H9 (cell line): ENCODE data around the gene CCDC9B. TPM values are rescaled to one million over a fixed set of nuclear protein-coding genes. Genes with fewer than 3 reads are reported as not detected.

Source experiments
- DNase-seq: peaks from one replicate; pipeline ENCODE4 v3.0.0-alpha.2; 2017
- H2AFZ ChIP-seq: one replicate; pipeline ENCODE4 v1.6.1; 2013; ENCODE audit warnings: mild to moderate bottlenecking, low read length, control low read depth, moderate library complexity
- H2AK5ac ChIP-seq: 2 replicates; pipeline ENCODE4 v1.6.1; 2013; ENCODE audit warnings: low read length, control low read depth, mixed read lengths; ENCODE audit not compliant: insufficient read length
- H2BK120ac ChIP-seq: one replicate; pipeline ENCODE4 v1.6.1; 2013; ENCODE audit warnings: low read depth, mild to moderate bottlenecking, low read length, control low read depth, inconsistent platforms; ENCODE audit not compliant: poor library complexity, severe bottlenecking
- H2BK12ac ChIP-seq: 2 replicates; pipeline ENCODE4 v1.6.1; 2013; ENCODE audit warnings: low read length, control low read depth, mixed read lengths, low read depth; ENCODE audit not compliant: insufficient read length
- H2BK15ac ChIP-seq: 2 replicates; pipeline ENCODE4 v1.6.1; 2013; ENCODE audit warnings: low read depth, low read length, control low read depth
- H2BK20ac ChIP-seq: one replicate; pipeline ENCODE4 v1.6.1; 2013; ENCODE audit warnings: low read depth, mild to moderate bottlenecking, low read length, control low read depth, inconsistent platforms; ENCODE audit not compliant: poor library complexity, severe bottlenecking
- H2BK5ac ChIP-seq: 2 replicates; pipeline ENCODE4 v1.6.1; 2013; ENCODE audit warnings: low read length, control low read depth, mixed read lengths; ENCODE audit not compliant: insufficient read length
- H3K14ac ChIP-seq: 2 replicates; pipeline ENCODE4 v1.6.1; 2013; ENCODE audit warnings: low read length, control low read depth; ENCODE audit not compliant: insufficient read depth
- H3K18ac ChIP-seq: 2 replicates; pipeline ENCODE4 v1.6.1; 2013; ENCODE audit warnings: low read depth, mild to moderate bottlenecking, mixed read lengths, low read length, control low read depth; ENCODE audit not compliant: insufficient read length
- H3K23ac ChIP-seq: 2 replicates; pipeline ENCODE4 v1.6.1; 2013; ENCODE audit warnings: low read length, control low read depth, mixed read lengths, low read depth; ENCODE audit not compliant: insufficient read length
- H3K23me2 ChIP-seq: 2 replicates; pipeline ENCODE4 v1.6.1; 2013; ENCODE audit warnings: low read depth, mild to moderate bottlenecking, mixed read lengths, low read length, control low read depth; ENCODE audit not compliant: insufficient read length, poor library complexity, severe bottlenecking
- H3K27ac ChIP-seq: 2 replicates; pipeline ENCODE4 v1.5.1; 2013; ENCODE audit warnings: low read length, control low read depth, mixed read lengths, low read depth; ENCODE audit not compliant: insufficient read length
- H3K27me3 ChIP-seq: 2 replicates; pipeline ENCODE4 v1.6.1; 2013; ENCODE audit warnings: low read length, control low read depth, inconsistent platforms; ENCODE audit not compliant: insufficient read depth
- H3K4ac ChIP-seq: 2 replicates; pipeline ENCODE4 v1.6.1; 2013; ENCODE audit warnings: low read depth, mild to moderate bottlenecking, control low read depth, inconsistent platforms, low read length, moderate library complexity
- H3K4me1 ChIP-seq: 2 replicates; pipeline ENCODE4 v1.6.1; 2013; ENCODE audit warnings: low read length, control low read depth, inconsistent platforms; ENCODE audit not compliant: insufficient read depth
- H3K4me2 ChIP-seq: 2 replicates; pipeline ENCODE4 v1.6.1; 2013; ENCODE audit warnings: low read length, control low read depth, mixed read lengths; ENCODE audit not compliant: insufficient read length, insufficient read depth
- H3K56ac ChIP-seq: 2 replicates; pipeline ENCODE4 v1.6.1; 2013; ENCODE audit warnings: low read depth, mild to moderate bottlenecking, mixed read lengths, low read length, control low read depth; ENCODE audit not compliant: insufficient read length
- H3K79me1 ChIP-seq: 2 replicates; pipeline ENCODE4 v1.6.1; 2013; ENCODE audit warnings: low read depth, mild to moderate bottlenecking, moderate library complexity, low read length, control low read depth, inconsistent platforms; ENCODE audit not compliant: insufficient read depth, poor library complexity, severe bottlenecking
- H3K79me2 ChIP-seq: 2 replicates; pipeline ENCODE4 v1.6.1; 2013; ENCODE audit warnings: low read length, control low read depth, inconsistent platforms; ENCODE audit not compliant: insufficient read depth
- H3K9ac ChIP-seq: 2 replicates; pipeline ENCODE4 v1.6.1; 2013; ENCODE audit warnings: low read length, control low read depth, mixed read lengths; ENCODE audit not compliant: insufficient read length; ENCODE audit errors: extremely low read depth
- H3K9me3 ChIP-seq: one replicate; pipeline ENCODE4 v1.6.1; 2013; ENCODE audit warnings: low read depth, low read length, inconsistent platforms; ENCODE audit not compliant: control insufficient read depth
- H3T11ph ChIP-seq: one replicate; pipeline ENCODE4 v1.6.1; 2013; ENCODE audit warnings: mild to moderate bottlenecking, low read length, control low read depth, inconsistent platforms
- H4K20me1 ChIP-seq: one replicate; pipeline ENCODE4 v1.6.1; 2013; ENCODE audit not compliant: control insufficient read depth, insufficient read length, insufficient read depth
- H4K5ac ChIP-seq: 2 replicates; pipeline ENCODE4 v1.6.1; 2013; ENCODE audit warnings: low read depth, mild to moderate bottlenecking, mixed read lengths, low read length, control low read depth; ENCODE audit not compliant: insufficient read length
- H4K8ac ChIP-seq: replicated peaks from 2 replicates; pipeline ENCODE4 v1.6.1; 2013; ENCODE audit warnings: low read length, control low read depth, mixed read lengths, low read depth; ENCODE audit not compliant: insufficient read length
- H4K91ac ChIP-seq: 2 replicates; pipeline ENCODE4 v1.6.1; 2013; ENCODE audit warnings: low read depth, mild to moderate bottlenecking, moderate library complexity, mixed read lengths, low read length, control low read depth; ENCODE audit not compliant: insufficient read length
- H3K27ac Mint-ChIP-seq, 3 experiments: 2 replicates in 2 of 3; 3 replicates in 1 of 3; pipeline ENCODE4 v1.8.0; 2020 to 2021; ENCODE audit warnings: mixed read lengths in 3 of 3, mild to moderate bottlenecking in 1 of 3, moderate library complexity in 1 of 3
- H3K27me3 Mint-ChIP-seq: 2 replicates; pipeline ENCODE4 v1.8.0; 2021; ENCODE audit warnings: low read depth, mild to moderate bottlenecking, moderate library complexity, mixed read lengths
- H3K36me3 Mint-ChIP-seq, 3 experiments: 2 replicates in 2 of 3; 3 replicates in 1 of 3; pipeline ENCODE4 v1.8.0; 2020 to 2021; ENCODE audit warnings: low read depth in 3 of 3, mixed read lengths in 3 of 3; ENCODE audit not compliant: insufficient read depth in 1 of 3
- H3K4me1 Mint-ChIP-seq, 2 experiments: 2 replicates each; pipeline ENCODE4 v1.8.0; 2020; ENCODE audit warnings: mixed read lengths in 2 of 2
- H3K4me3 Mint-ChIP-seq, 2 experiments: 2 replicates in 1 of 2; 3 replicates in 1 of 2; pipeline ENCODE4 v1.8.0; 2020 to 2021; ENCODE audit warnings: mild to moderate bottlenecking in 2 of 2, mixed read lengths in 2 of 2, moderate library complexity in 1 of 2
- H3K9me3 Mint-ChIP-seq, 2 experiments: 2 replicates in 1 of 2; 3 replicates in 1 of 2; pipeline ENCODE4 v1.8.0; 2020; ENCODE audit warnings: mild to moderate bottlenecking in 2 of 2, mixed read lengths in 2 of 2, moderate library complexity in 1 of 2
- CTCF ChIP-seq: fragments of 200-600 bp; sonication (generic); conservative IDR thresholded peaks from 3 replicates; pipeline ENCODE4 v1.8.0; 2021; ENCODE audit warnings: antibody characterized with exemption, mild to moderate bottlenecking
- WGBS: extraction: QIAGEN DNeasy Blood & Tissue Kit; methylation state at CpG from one replicate; pipeline ENCODE4 v1.1.7; 2013; ENCODE audit warnings: missing lambda C conversion rate, low lambda C conversion rate, mixed read lengths; ENCODE audit not compliant: insufficient read length; ENCODE audit errors: extremely low coverage; 5-methylcytosine and 5-hydroxymethylcytosine counted together
- total RNA-seq: library from RNA; stranded (reverse); gene quantifications from 2 replicates; pipeline ENCODE4 v1.2.1, GENCODE V29; 2021

Gene CCDC9B
- total RNA-seq, 1 experiment from 2014 or later: 0.48 TPM

DNA sequence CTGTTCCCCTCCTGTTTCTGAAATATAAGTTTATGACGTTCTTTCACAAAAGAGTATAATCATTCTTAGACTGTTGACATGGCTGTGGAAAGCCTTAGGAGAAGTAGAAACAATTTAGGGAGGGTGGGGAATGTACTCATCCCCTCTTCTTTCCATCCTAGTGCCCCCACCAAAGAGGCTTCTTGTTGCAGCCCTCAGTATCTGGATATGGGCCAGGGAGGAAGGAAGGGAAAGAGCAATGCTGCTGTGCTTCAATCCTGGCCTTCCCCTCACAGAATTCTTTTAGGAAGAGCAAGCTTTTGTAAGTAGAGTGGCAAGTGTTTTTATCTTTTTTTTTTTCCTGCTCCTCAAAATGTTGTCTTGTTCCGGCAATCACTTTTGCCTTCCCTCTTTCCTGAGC, 15.6 kb downstream of the CCDC9B start:
- Histone ChIP-seq H4K91ac (no peak overlapping the region), H3K9ac (no peak overlapping the region), H3K23me2 (peaks cover 10% of the 10 kb centered on the region), H3K18ac (no peak overlapping the region), H3K27ac (no peak overlapping the region), H4K20me1 (no peaks in the 10 kb centered on the region), H3K56ac (no peak overlapping the region), H2BK20ac (no peak overlapping the region), H3K14ac (no peak overlapping the region), H3K4me1 (peaks cover 25% of the 10 kb centered on the region; the same call in 1 of the 2 replicates), H2BK5ac (no peak overlapping the region), H4K8ac (no peak overlapping the region), H2AK5ac (no peak overlapping the region), H3K9me3 (no peaks in the 10 kb centered on the region), H4K5ac (no peak overlapping the region), H3K79me2 (no peaks in the 10 kb centered on the region), H3T11ph (no peak overlapping the region), H3K4ac (no peak overlapping the region), H2BK12ac (no peak overlapping the region), H2BK120ac (no peak overlapping the region), H2BK15ac (no peak overlapping the region), H3K4me2 (peak overlapping the region; percentile 58), H3K27me3 (no peaks in the 10 kb centered on the region; the same call in 1 of the 2 replicates), H2AFZ (no peak overlapping the region), H3K79me1 (no peaks in the 10 kb centered on the region), H3K23ac (no peak overlapping the region)
- Mint-ChIP-seq H3K36me3 (peaks cover 4 to 24% (median 10%) of the 10 kb centered on the region in 3 experiments; a peak in 6 of 7 replicates), H3K4me3 (peak overlapping the region; percentile 67 to 85), H3K27ac (no peak overlapping the region; a peak in 1 of 7 replicates), H3K27me3 (peaks cover 38% of the 10 kb centered on the region), H3K4me1 (peaks cover 66 to 70% of the 10 kb centered on the region in 2 experiments), H3K9me3 (peaks cover 0 to 10% of the 10 kb centered on the region in 2 experiments; a peak in 2 of 5 replicates)
- DNase-seq: no peak
- no peak for TF ChIP-seq CTCF
- no CpG with 5 or more reads among the region's 2 CpGs for WGBS
